Endothelial cell of umbilical vein (primary cell): ENCODE data around the gene SMARCAD1. TPM values are rescaled to one million over a fixed set of nuclear protein-coding genes. Genes with fewer than 3 reads are reported as not detected.

Experiments
- BruUV-seq: library from RNA; stranded (reverse); fragments of 400-500 nt; replicated peaks from 2 replicates; lab custom pipeline; 2021; lab: Mats Ljungman, UMichigan
- CTCF ChIA-PET: fragments of 300-600, 350-600 bp; sonication (Branson Sonifier 250); formaldehyde crosslinking; loops from one replicate; lab custom pipeline; 2021; ENCODE audit warnings: antibody characterized with exemption, inconsistent platforms; lab: Charles Lee
- POLR2A ChIA-PET: fragments of 300-600, 350-600 bp; sonication (Branson Sonifier 250); formaldehyde crosslinking; loops from one replicate; lab custom pipeline; 2021; ENCODE audit warnings: antibody characterized with exemption, inconsistent platforms; lab: Charles Lee
- DNase-seq: peaks from one replicate; pipeline ENCODE4 v3.0.0-alpha.2; 2011; ENCODE audit warnings: low read depth, low spot score
- FAIRE-seq: peaks from 2 replicates; lab custom pipeline; 2011; peaks lifted over from hg19 to GRCh38; lab: Jason Lieb, UNC
- H2AFZ ChIP-seq: 2 replicates; pipeline ENCODE4 v1.6.0; 2012; ENCODE audit warnings: low read depth, low read length, control low read depth, inconsistent platforms
- H3K27ac ChIP-seq: 2 replicates; pipeline ENCODE4 v1.5.1; 2011; ENCODE audit warnings: low read depth, mild to moderate bottlenecking, control low read depth, low read length, moderate library complexity; ENCODE audit not compliant: insufficient read depth
- H3K27me3 ChIP-seq, 2 experiments: 2 replicates each; pipeline versions ENCODE4 v1.6.0 to v1.6.1; 2011; ENCODE audit warnings: low read length in 2 of 2, mixed read lengths in 1 of 2; ENCODE audit not compliant: control insufficient read depth in 2 of 2, insufficient read depth in 2 of 2
- H3K36me3 ChIP-seq, 2 experiments: 2 replicates in 1 of 2; 3 replicates in 1 of 2; pipeline ENCODE4 v1.5.1; 2011; ENCODE audit warnings: low read length in 2 of 2, mild to moderate bottlenecking in 1 of 2, moderate library complexity in 1 of 2; ENCODE audit not compliant: control insufficient read depth in 2 of 2, insufficient read depth in 2 of 2; ENCODE audit errors: extremely low read depth in 1 of 2
- H3K4me1 ChIP-seq: 3 replicates; pipeline ENCODE4 v1.5.1; 2011; ENCODE audit warnings: mild to moderate bottlenecking, low read length; ENCODE audit not compliant: control insufficient read depth, insufficient read depth; ENCODE audit errors: extremely low read depth
- H3K4me2 ChIP-seq: 2 replicates; pipeline ENCODE4 v1.6.1; 2011; ENCODE audit warnings: low read length, control low read depth, mixed read lengths; ENCODE audit not compliant: insufficient read depth
- H3K4me3 ChIP-seq, 3 experiments: fragments of 200-600 bp in 1 of 3; sonication (generic), shearing (Covaris generic) in 1 of 3; replicated peaks in 1 of 3; 2 replicates each; pipeline ENCODE4 v1.5.1; 2011 to 2016; ENCODE audit warnings: control low read depth in 3 of 3, low read length in 3 of 3, mild to moderate bottlenecking in 2 of 3, inconsistent platforms in 1 of 3, low read depth in 1 of 3, moderate library complexity in 1 of 3; ENCODE audit not compliant: insufficient read depth in 1 of 3
- H3K79me2 ChIP-seq: 2 replicates; pipeline ENCODE4 v1.6.0; 2012; ENCODE audit warnings: low read length, inconsistent platforms; ENCODE audit not compliant: control insufficient read depth, insufficient read depth
- H3K9ac ChIP-seq: replicated peaks from 2 replicates; pipeline ENCODE3; 2011; ENCODE audit warnings: low read length, control low read depth; ENCODE audit not compliant: insufficient read depth; ENCODE audit errors: extremely low read depth
- H3K9me1 ChIP-seq: replicated peaks from 3 replicates; pipeline ENCODE4 v1.6.0; 2011; ENCODE audit warnings: mild to moderate bottlenecking, low read length; ENCODE audit not compliant: control insufficient read depth, insufficient read depth; ENCODE audit errors: extremely low read depth
- H3K9me3 ChIP-seq: replicated peaks from 2 replicates; pipeline ENCODE4 v1.5.1; 2012; ENCODE audit warnings: low read length, inconsistent platforms; ENCODE audit not compliant: control insufficient read depth, insufficient read depth
- H4K20me1 ChIP-seq: replicated peaks from 2 replicates; pipeline ENCODE3; 2011; ENCODE audit warnings: mild to moderate bottlenecking, low read length; ENCODE audit not compliant: control insufficient read depth, insufficient read depth; ENCODE audit errors: extremely low read depth
- EZH2 ChIP-seq: IDR thresholded peaks from 2 replicates; pipeline ENCODE4 v1.6.1; 2012; ENCODE audit warnings: borderline replicate concordance, low read depth, mild to moderate bottlenecking, moderate library complexity, low read length, inconsistent platforms; ENCODE audit not compliant: severe bottlenecking
- FOS ChIP-seq: IDR thresholded peaks from 2 replicates; pipeline ENCODE4 v1.6.1; 2011; ENCODE audit warnings: mild to moderate bottlenecking, low read length, moderate library complexity, borderline replicate concordance; ENCODE audit not compliant: insufficient read depth
- GATA2 ChIP-seq: IDR thresholded peaks from 2 replicates; pipeline ENCODE4 v1.7.0; 2011; ENCODE audit warnings: low read depth, mild to moderate bottlenecking, moderate library complexity, mixed read lengths, low read length; ENCODE audit not compliant: insufficient read length, insufficient read depth
- JUN ChIP-seq: IDR thresholded peaks from 2 replicates; pipeline ENCODE4 v1.6.1; 2011; ENCODE audit warnings: borderline replicate concordance, low read depth; ENCODE audit not compliant: insufficient read length, insufficient read depth
- POLR2A ChIP-seq: IDR thresholded peaks from 2 replicates; pipeline ENCODE4 v1.6.1; 2012; ENCODE audit warnings: low read depth, mild to moderate bottlenecking, control low read depth, low read length
- POLR2AphosphoS5 ChIP-seq: IDR thresholded peaks from 2 replicates; pipeline ENCODE4 v1.6.1; 2012; ENCODE audit warnings: low read depth, mild to moderate bottlenecking, control low read depth, low read length, moderate library complexity; ENCODE audit not compliant: insufficient read depth
- dilution Hi-C: fragments of 300-500 bp; cut with MboI; formaldehyde crosslinking; loops from one replicate; pipeline ENCODE4 v1.15.0; 2019; ENCODE audit warnings: low sequenced_read_pairs; ENCODE audit not compliant: extremely low pct_ligation_motif_present
- intact Hi-C: fragments of 100-400 bp; cut with micrococcal nuclease; formaldehyde crosslinking; loops from one replicate; pipeline ENCODE4 v1.10.0; 2022
- polyA plus RNA-seq, 4 experiments: library from polyadenylated mRNA; depleted of rRNA in 3 of 4; stranded (reverse) in 3 of 4; unstranded in 1 of 4; fragments of >200 nt; gene quantifications; 2 replicates each; pipeline versions ENCODE4 v1.2.1 to v1.2.3, GENCODE V29; 2011 to 2012; ENCODE audit warnings: missing spikeins in 1 of 4
- total RNA-seq: library from RNA; stranded (reverse); gene quantifications from 2 replicates; pipeline ENCODE4 v1.2.3, GENCODE V29; 2021
- TF ChIP-seq, protein P1 (sequence below), 2 donors: IDR thresholded peaks; 1 replicate in 1 of 2; 2 replicates in 1 of 2; pipeline ENCODE4 v1.5.1; 2011; ENCODE audit warnings: low read length in 2 of 2, mild to moderate bottlenecking in 2 of 2, moderate library complexity in 2 of 2, control low read depth in 1 of 2, inconsistent platforms in 1 of 2, low read depth in 1 of 2; ENCODE audit not compliant: insufficient read depth in 1 of 2; ENCODE audit errors: extremely low read depth in 1 of 2
- TF ChIP-seq, protein P2 (sequence below): IDR thresholded peaks from 2 replicates; pipeline ENCODE4 v1.6.1; 2011; ENCODE audit not compliant: insufficient read depth, insufficient read length

SMARCAD1 gene
- total and polyA plus RNA-seq, 2 donors (not counting 3 experiments of a cell fraction or from before 2014, with no cell fraction given), result 15.5 to 34.8 TPM

DNA sequence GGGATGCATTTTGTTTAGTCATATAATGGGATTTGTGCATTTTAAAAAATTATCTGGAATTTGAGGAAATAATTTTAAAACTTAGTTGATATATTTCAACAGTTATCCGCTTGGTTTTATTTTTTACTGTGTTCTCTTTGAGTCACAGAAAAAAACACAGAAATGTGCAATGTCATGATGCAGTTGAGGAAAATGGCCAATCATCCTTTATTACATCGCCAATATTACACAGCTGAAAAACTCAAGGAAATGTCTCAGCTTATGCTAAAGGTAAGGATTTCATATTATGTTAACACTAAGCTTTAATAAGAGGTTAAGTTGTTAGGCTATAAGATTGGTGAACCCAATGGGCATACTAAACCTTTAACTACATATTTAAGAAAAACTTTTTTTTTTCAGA lies 71.1 kb downstream of the SMARCAD1 start:
- Histone ChIP-seq H3K9me1 (no peaks in the 10 kb centered on the region), H4K20me1 (no peaks in the 10 kb centered on the region), H3K4me2 (no peak overlapping the region), H2AFZ (no peak overlapping the region), H3K9me3 (no peaks in the 10 kb centered on the region), H3K4me1 (no peaks in the 10 kb centered on the region), H3K36me3 (peaks cover 7 to 8% of the 10 kb centered on the region in 2 experiments), H3K79me2 (no peaks in the 10 kb centered on the region), H3K9ac (no peak overlapping the region), H3K27ac (no peak overlapping the region), H3K4me3 (no peak overlapping the region), H3K27me3 (no peaks in the 10 kb centered on the region)
- DNase-seq, result no peak
- FAIRE-seq, result no peak
- TF ChIP-seq, protein P1, sequence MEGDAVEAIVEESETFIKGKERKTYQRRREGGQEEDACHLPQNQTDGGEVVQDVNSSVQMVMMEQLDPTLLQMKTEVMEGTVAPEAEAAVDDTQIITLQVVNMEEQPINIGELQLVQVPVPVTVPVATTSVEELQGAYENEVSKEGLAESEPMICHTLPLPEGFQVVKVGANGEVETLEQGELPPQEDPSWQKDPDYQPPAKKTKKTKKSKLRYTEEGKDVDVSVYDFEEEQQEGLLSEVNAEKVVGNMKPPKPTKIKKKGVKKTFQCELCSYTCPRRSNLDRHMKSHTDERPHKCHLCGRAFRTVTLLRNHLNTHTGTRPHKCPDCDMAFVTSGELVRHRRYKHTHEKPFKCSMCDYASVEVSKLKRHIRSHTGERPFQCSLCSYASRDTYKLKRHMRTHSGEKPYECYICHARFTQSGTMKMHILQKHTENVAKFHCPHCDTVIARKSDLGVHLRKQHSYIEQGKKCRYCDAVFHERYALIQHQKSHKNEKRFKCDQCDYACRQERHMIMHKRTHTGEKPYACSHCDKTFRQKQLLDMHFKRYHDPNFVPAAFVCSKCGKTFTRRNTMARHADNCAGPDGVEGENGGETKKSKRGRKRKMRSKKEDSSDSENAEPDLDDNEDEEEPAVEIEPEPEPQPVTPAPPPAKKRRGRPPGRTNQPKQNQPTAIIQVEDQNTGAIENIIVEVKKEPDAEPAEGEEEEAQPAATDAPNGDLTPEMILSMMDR (IDR thresholded peaks at IDR 0.05; ENCODE audit: extremely low read depth in 1 of 2, insufficient read depth in 1 of 2, low read depth in 1 of 2, low read length in 2 of 2), result no peak
- TF ChIP-seq EZH2, result no peak
- TF ChIP-seq FOS, result no peak
- TF ChIP-seq POLR2AphosphoS5, result no peak
- TF ChIP-seq, protein P2, sequence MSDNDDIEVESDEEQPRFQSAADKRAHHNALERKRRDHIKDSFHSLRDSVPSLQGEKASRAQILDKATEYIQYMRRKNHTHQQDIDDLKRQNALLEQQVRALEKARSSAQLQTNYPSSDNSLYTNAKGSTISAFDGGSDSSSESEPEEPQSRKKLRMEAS, result no peak
- no peak for TF ChIP-seq GATA2
- TF ChIP-seq JUN, result no peak
- TF ChIP-seq POLR2A, result no peak
- intact Hi-C loops, result no loop called here
- no TSS peak for BruUV-seq
- ChIA-PET CTCF (no interaction called here), POLR2A (no interaction called here)
- dilution Hi-C loops, result no loop called here
